Kidney (tissue), 14 donors: ENCODE measurements around the gene ARHGAP23. TPM values are rescaled to one million over a fixed set of nuclear protein-coding genes. Genes with fewer than 3 reads are reported as not detected.

Experiments used
- DNase-seq, 5 donors: peaks; one replicate each; pipeline ENCODE4 v3.0.0-alpha.2; 2013 to 2020
- FAIRE-seq: peaks from 2 replicates; lab custom pipeline; 2012; peaks lifted over from hg19 to GRCh38; lab: Jason Lieb, UNC
- H3K27ac ChIP-seq, 2 donors: one replicate each; pipeline ENCODE4 v1.7.0; 2013; ENCODE audit warnings: low read depth in 2 of 2, low read length in 2 of 2, inconsistent platforms in 1 of 2
- H3K27me3 ChIP-seq: one replicate; pipeline ENCODE4 v1.7.1; 2013; ENCODE audit warnings: low read length, inconsistent platforms; ENCODE audit not compliant: control insufficient read depth, insufficient read depth
- H3K36me3 ChIP-seq, 3 donors: one replicate each; pipeline versions ENCODE4 v1.7.0 to v1.7.1; 2013; ENCODE audit warnings: low read length in 3 of 3, control low read depth in 1 of 3, inconsistent platforms in 1 of 3; ENCODE audit not compliant: insufficient read depth in 3 of 3, control insufficient read depth in 2 of 3
- H3K4me1 ChIP-seq, 3 donors: one replicate each; pipeline versions ENCODE4 v1.7.0 to v1.7.1; 2013; ENCODE audit warnings: low read length in 3 of 3, inconsistent platforms in 1 of 3, low read depth in 1 of 3; ENCODE audit not compliant: control insufficient read depth in 2 of 3, insufficient read depth in 2 of 3
- H3K4me3 ChIP-seq, 3 donors: one replicate each; pipeline versions ENCODE4 v1.7.0 to v1.8.1; 2013; ENCODE audit warnings: low read length in 3 of 3, control low read depth in 1 of 3, inconsistent platforms in 1 of 3
- H3K9ac ChIP-seq, 3 donors: one replicate each; pipeline versions ENCODE4 v1.7.0 to v1.7.1; 2013; ENCODE audit warnings: low read length in 3 of 3, control low read depth in 1 of 3, inconsistent platforms in 1 of 3
- H3K9me3 ChIP-seq, 3 donors: one replicate each; pipeline versions ENCODE4 v1.7.0 to v1.7.1; 2013; ENCODE audit warnings: low read length in 3 of 3, control low read depth in 1 of 3, inconsistent platforms in 1 of 3; ENCODE audit not compliant: control insufficient read depth in 2 of 3, insufficient read depth in 1 of 3
- CTCF ChIP-seq: IDR thresholded peaks from 3 replicates; pipeline ENCODE4 v1.5.1; 2012; ENCODE audit warnings: mild to moderate bottlenecking, moderate library complexity, borderline replicate concordance; ENCODE audit not compliant: insufficient read depth; ENCODE audit errors: extremely low read depth
- intact Hi-C: fragments of 100-400 bp; cut with DNase I; formaldehyde crosslinking; loops from one replicate; pipeline ENCODE4 v1.11.1; 2022
- polyA plus RNA-seq: library from polyadenylated mRNA; stranded (reverse); fragments of 350-450 nt; fragmentation: Illumina TruSeq; extraction: RNeasy Lipid Tissue Mini Kit (QIAGEN cat#74804); gene quantifications from one replicate; pipeline ENCODE4 v1.2.3, GENCODE V29; 2014; ENCODE audit warnings: low read depth, low replicate concordance; ENCODE audit not compliant: insufficient read depth
- total RNA-seq: library from RNA; stranded (reverse); fragmentation: NEBNext Ultra II Directional; extraction: Animal tissue kit (Norgen Biotek cat#: 25700); gene quantifications from one replicate; pipeline ENCODE4 v1.2.1, GENCODE V29; 2021
- donor health status: control.
- donor health status: control.
- donor health status: control.
- donor health status: control.
- donor health status: control.
- donor health status: DM: yes; HTN: yes; CAD: no.
- donor health status: Normal renal cell carcinoma (clear cell type).

ARHGAP23 gene
- total and polyA plus RNA-seq, 2 donors from 2014 or later: 7.6 to 53.8 TPM

GRCh38 chr17:38463451-38463858 lies 35.2 kb downstream of the ARHGAP23 start:
- no peak for TF ChIP-seq CTCF
- Histone ChIP-seq H3K4me3 (no peak overlapping the region), H3K27ac (peak overlapping the region in 1 of 2 donors; percentile 88), H3K9ac (no peak overlapping the region), H3K9me3 (no peaks in the 10 kb centered on the region), H3K4me1 (peaks cover 0 to 5% (median 0%) of the 10 kb centered on the region in 3 donors), H3K36me3 (no peaks in the 10 kb centered on the region), H3K27me3 (no peaks in the 10 kb centered on the region)
- DNase-seq (peak in 1 of 5 donors; percentile 65), FAIRE-seq (no peak)
- intact Hi-C loops: no loop called here

- Histone ChIP-seq H3K27me3 (no peaks in the 10 kb centered on the region), H3K36me3 (no peaks in the 10 kb centered on the region), H3K4me1 (peaks cover 0 to 5% (median 0%) of the 10 kb centered on the region in 3 donors), H3K27ac (peak overlapping the region; percentile 88 to 91), H3K9ac (peak overlapping the region in 1 of 3 donors; percentile 29), H3K4me3 (no peak overlapping the region), H3K9me3 (no peaks in the 10 kb centered on the region)
- FAIRE-seq (no peak), DNase-seq (peak in 1 of 5 donors; percentile 79)
- no peak for TF ChIP-seq CTCF
- intact Hi-C loops: no loop called here
Observed at GRCh38 chr17:38464251-38464722, 36.0 kb downstream of the ARHGAP23 start.

- H3K9me3 ChIP-seq: no peaks in the 10 kb centered on the region
- no peaks in the 10 kb centered on the region for H3K27me3 ChIP-seq
- peak overlapping the region in 2 of 3 donors; percentile 7 to 29 for H3K9ac ChIP-seq
- FAIRE-seq (no peak), DNase-seq (peak; percentile 84 to 95 (median 91))
- TF ChIP-seq CTCF: no peak
- peak overlapping the region; percentile 88 to 91 for H3K27ac ChIP-seq
- no peaks in the 10 kb centered on the region for H3K36me3 ChIP-seq
- peaks cover 0 to 5% (median 0%) of the 10 kb centered on the region in 3 donors for H3K4me1 ChIP-seq
- H3K4me3 ChIP-seq: peak overlapping the region; percentile 40 to 64 (median 55)
- intact Hi-C loops: no loop called here
Observed at GRCh38 chr17:38464723-38465390, 36.6 kb downstream of the ARHGAP23 start.
